Hematopoietic multipotent progenitor cell (in vitro differentiated cells): ENCODE results near the gene MYO1G. TPM values are rescaled to one million over a fixed set of nuclear protein-coding genes. Genes with fewer than 3 reads are reported as not detected.

Experiments
- DNase-seq, 3 donors: peaks; one replicate each; pipeline ENCODE4 v3.0.0-alpha.2; 2011 to 2015; ENCODE audit warnings: low read depth in 2 of 3, low spot score in 2 of 3
- total RNA-seq: library from RNA; depleted of rRNA; stranded (reverse); fragments of >200 nt; gene quantifications from one replicate; pipeline ENCODE4 v1.2.3, GENCODE V29; 2012

The MYO1G gene
- total RNA-seq, 1 donor: 150 TPM

DNA sequence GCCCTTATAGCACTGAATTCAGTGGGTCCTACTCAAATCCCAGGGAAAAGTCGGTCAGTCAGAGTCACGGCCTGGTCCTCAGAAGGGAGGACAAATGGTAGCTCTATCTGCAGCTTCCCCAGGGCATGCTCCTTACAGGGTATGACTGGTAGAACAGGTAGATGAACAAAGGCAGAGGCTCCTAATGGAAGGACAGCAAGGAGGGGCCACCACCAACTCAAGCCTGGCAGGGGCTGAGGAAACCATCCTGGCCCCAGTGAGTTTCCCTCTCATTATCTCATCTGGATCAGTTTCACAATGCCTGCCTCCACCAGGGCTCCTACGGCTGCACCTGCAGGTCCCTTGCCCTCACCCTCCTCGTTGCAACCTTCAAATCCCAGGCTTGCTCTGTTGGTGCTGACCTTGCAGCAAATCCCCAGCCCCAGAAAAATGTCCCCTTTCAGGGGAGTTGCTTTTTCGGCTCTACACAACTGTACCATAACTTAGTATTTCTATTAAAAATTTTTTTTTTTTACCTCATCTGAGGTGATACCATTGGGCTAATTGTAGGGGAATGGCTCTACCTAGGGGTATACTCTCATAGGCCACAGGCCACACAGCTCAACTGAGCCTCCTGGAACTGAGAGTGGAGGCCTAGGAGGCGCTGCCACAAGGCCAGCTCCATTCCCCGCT is 2.4 kb upstream of the MYO1G start:
- no peak for DNase-seq

DNA sequence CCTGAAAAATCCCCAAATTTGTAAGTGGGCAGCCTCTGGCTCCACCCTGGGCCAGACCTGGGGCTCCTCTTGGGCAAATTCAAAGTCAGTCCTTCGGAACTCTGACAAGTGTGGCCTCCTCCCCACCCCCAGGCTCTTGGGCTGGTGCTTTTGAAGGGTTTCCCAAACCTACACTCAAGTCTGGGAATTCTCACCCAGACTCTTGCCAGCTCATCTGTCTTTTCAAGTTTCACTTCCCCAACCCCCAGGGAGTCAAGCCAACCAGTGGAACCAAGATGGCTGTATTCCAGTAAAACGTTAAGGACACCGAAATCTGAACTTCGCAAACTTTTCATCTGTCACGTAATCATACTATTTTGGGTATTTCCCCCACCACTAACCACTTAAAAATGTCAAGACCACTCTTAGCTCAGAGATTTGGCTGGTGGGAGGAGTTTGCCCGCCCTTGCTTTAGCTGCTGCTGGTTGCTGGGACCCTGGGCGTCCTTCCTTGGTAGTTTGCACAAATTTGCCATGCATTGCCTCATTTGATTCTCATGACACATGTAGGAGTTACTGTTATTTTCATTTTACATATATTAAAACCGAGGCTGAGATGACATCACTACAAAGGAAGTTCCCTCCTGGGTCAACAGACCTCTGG is 1.7 kb upstream of the MYO1G start:
- DNase-seq: peak in 2 of 3 donors; percentile 62 to 70

DNA sequence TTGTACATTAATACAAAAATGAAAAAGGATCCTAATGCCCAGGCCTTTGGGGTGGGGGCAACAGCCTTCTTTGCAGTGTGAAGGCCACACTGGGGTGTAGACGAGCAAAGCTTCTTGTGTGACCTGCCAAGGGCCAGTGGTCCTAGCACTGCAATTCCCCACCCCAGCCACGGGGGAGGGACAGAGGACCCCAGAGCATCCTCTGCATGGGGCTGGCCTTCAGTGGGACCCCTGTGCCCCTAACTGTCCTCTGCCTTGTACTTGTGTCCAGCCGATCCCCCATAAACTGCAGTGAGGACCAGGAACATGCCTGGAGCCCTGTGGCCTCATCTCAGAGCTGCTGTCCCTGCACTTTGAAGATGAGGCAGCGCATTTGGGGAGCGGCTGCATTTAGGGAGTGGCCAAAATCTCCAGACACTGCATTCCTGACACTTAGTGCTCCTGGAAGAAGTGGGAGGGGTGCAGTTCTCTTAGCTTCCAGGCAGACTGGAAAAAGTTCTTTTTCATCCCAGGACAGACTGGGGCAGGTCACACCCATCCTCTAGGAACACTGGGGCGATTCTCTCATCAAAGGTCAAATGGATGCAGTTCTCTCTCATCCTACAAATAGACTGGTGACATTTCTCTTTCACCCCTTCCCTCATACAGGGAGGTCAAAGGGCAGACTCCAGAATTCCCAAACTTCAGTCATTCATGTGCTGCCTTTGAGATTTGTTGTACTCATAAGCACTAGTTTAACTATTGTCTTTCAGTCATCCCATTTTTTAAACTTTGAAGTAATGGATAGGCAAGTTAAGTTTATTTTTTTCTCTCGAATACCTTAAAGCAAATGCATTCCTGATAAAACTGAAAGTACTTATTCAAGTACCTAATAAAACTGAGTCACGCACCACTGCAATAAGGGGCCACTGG is 922 bp upstream of the MYO1G start:
- DNase-seq: no peak

DNA sequence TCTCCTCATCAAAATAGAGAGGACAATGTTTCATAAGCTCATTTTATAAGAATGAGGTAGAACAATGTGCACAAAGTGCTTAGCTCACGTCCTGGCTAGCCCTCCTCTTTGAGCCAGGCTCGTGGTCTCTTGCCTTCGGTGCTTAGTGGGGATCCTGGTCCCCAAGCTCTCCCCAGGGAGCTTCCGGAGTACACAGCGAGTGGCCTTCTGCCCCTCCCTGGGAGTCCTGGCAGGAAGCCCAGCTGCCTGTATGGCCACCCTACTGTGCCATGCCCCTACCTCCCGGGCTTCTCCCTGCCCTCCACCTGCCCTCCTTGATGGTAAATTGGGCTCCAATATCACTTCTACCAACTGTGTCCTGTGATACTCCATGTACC is 868 bp downstream of the MYO1G start:
- no peak for DNase-seq

DNA sequence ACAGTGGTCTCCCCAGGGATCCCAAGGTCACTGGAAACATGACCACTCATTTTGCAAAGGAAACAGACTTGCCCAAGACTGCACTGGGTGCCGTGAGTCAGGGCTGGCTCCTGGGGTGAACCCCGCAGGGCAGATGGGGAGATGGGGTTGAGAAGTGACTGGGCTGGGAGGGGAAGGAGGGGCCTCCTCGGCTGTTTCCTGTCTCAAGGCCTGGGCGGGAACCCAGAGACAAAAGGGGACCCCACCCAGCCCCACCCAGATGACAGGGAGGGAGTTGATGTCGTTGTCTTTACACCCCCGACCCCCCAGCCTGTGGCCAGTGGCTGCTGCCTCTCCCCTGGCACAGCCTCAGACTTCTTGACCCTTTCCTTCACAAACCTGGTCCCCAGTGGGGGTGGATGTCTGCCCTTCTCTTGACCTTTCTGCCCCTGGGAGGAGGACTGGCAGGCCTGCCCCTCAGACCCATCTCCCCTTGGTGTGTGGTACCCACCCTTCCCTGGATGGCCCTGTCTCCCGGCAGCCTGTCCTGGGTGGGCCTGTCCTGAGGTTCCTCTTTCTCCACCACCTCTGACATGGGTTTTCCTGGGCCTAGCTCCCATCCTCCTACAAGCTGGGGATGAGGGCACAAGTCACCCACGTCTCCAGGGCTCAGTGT is 1.4 kb downstream of the MYO1G start:
- peak in 2 of 3 donors; percentile 67 to 75 for DNase-seq

DNA sequence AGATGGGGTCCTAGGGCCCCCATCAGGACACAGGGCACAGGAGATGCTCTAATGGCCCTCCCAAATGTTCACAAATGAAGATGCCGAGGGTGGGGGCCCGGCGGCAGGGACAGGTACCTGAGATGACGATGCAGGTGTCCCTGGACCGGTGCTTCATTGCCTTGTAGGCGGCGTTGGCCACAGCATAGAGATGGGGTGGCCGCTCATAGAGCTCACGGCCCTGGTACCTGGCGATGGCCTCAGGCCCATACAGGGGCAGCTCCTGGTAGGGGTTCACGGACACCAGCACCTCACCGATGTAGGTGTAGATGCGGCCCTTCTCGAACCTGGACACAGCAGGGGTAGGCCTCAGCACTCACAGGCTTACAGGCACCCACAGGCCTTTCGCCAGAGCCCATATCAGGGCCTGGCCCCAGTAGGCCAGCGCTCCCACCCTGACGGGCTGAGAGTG is 2.0 kb downstream of the MYO1G start:
- no peak for DNase-seq

DNA sequence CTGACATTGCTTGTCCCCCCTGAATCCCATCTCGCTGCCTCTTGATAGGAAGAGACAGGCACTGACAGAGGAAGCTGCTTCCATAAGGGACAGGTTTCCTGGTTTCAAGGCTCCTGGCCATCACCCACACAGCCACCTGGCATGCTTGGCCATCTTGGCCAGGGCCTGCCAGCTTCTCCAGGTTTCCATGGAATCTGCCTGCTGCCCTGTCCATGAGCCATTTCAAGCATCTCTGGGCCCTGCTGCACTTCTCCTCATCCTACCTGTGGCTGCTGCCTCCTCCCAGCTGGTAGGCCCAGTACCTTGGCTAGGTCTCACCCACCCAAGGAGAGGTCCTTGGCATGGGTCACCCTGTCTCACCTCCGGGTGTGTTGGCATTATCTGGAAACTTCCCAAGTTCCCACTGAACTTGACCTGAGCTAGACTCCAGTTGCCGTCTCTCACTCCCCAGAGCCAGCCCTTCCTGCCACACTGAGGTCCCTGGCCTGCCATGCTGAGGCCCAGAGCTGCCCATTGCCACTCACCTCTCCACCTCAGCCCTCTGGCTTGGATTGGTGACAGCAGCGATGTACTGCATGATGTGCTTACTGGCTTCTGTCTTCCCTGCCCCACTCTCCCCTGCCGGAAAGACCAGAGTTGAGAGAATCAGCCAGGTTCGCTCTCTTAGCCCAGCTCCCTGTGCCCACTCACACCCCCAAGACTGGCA is 2.6 kb downstream of the MYO1G start:
- DNase-seq: no peak

DNA sequence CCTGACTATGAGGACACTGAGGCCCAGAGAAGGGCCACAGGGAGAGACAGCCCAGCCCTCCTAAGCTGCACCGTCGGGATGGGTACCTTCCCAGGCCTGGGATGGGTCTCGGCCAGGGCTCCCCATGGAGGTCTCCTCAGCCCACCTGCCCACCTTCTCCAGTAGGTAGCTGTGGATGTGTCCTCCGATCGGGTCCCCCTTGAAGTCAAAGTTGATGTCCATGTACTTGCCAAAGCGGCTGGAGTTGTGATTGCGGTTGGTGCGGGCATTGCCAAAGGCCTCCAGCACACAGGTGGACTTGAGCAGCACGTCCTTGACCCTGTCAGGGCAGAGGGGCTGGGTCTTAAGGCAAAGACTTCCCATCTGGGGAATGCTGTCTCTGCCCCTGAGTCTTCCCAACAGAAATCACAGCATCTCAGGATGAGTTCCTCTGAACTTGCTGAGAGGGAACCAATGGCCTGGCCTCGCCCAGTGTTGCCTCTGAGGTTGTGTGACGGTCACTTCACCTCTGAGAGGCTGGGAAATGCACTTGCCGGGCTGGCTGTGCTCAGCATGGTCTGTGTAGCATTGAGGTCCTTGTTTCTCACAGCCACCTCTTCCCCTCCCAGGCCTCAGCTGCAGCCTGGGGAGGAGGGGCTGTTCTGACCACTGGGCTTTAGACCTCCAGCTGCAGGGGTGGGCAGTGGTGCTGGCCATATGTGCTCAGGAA is 3.3 kb downstream of the MYO1G start:
- no peak for DNase-seq

DNA sequence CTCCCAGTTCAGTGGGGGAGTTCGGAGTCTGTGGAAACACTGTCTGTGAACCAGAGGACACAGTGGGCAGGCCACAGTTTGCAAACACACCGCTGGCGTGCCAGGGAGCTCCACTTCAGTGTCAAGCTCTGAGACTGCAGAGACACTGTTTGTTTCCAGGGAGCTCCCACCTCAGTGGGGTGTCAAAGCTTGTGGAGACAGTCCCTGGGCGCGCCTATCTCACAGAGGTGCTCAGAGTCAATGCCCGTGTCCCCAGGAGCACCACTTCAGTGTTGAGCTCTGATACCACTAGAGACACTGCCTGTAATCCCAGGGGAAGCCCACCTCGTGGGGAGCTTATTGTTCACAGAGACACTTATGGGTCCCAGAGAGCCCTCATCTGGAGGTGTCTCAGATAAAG is 4.3 kb downstream of the MYO1G start:
- DNase-seq: no peak

DNA sequence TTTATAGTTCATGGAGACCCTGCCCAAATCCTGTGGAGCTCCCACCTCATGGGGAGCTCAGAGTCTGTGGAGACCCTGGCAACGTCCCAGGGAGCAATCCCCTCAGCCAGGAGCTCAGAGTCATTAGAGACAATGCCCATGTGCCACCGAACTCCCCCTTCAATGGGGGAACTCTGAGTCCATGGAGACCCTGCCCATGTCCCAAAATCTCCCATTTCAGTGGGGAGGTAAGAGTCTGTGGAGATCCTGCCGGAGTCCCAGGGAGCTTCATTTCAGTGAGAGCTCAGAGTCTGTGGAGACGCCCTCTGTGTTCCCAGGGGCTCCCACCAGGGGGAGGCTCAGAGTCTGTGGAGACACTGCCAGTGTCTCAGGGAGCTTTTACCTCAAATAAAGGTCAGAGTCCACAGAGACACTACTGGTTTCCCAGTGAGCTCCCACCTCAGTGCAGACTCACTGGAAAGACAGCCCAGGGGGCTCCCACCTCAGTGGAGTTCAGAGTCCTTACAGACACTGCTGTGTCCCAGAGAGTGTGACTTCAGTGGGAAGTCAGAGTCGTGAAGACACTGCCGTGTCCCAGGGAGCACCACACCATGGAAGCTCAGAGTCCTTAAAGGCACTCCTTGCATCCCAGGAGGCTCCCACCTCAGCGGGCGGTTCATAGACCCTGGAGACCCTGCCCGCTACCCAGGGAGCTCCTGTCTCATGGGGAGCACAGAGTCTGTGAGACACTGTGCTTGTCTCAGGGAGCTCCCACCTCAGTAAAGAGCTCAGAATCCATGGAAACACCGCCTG is 5.0 kb downstream of the MYO1G start:
- peak in 2 of 3 donors; percentile 40 to 66 for DNase-seq

DNA sequence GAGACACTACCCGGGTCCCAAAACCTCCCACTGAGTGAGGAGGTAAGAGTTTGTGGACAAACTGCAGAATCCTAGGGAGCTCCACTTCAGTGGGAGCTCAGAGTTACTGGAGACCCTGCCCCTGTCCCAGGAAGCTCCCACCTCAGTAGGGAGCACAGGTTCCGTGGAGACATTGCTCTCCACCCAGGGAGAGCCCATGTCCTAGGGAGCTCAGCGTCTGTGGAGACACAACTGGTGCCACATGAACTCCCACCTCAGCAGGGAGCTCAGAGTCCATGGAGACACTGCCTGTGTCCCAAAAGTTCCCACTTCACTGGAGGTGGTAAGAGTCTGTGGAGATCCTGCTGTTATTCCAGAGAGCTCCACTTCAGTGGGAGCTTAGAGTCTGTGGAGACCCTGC is 6.3 kb downstream of the MYO1G start:
- no peak for DNase-seq

DNA sequence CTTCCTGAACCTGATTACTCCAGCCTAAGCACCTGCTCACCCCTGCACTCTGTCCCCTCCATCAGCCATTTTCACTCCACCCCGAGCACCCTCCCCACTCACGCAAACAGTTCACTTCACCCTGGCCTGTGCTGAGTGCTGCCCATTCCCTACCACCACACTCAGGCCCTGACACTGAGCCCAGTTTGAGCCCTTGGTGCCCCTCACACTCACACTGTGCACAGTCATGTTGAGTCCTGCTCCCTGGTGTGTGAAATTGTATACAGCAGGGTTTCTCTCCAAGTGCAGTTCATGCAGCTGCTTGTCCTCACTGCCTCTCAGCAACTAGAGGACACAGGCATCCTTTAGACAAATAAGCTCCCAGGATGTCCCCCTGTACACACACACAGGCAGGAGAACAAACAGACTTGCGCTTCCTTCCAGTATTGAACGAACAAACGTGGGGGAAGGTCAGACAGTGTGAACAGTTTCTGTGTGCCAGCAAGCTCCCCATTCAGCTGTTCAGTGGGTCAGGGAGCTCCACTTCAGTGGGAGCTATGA is 6.8 kb downstream of the MYO1G start:
- no peak for DNase-seq

DNA sequence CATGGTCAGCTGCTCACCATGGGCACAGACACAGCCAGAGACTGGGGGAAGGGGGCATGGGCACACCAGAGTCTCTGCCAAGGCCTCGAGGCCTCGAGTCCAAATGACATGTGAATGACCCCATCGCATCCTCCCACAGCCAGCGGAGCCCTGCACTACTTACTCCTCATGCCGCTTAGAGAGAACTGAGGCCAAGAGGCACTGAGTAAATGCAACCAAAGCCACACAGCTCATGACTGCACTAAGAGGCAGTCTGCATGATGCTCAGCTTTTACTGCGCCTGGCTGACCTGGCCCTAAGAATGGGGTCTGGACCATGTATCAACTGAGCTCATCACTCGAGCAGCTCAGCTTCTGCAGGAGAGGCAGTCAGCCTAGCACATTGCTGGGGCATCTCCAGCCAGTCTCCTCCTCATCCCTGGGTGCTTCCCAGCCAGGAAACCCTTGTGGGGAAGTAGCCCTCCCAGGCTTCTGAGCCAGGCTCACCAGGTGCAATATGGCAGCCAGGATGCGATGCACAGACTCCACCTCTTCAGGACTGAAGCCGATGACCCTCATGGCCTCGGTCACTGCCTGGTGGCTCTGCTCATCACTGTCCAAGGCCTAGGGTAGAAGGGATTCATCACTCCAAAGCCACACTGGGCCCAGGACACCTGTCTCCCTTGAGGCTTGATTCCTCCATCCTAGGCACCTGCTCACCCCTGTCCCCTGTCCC is 7.5 kb downstream of the MYO1G start:
- no peak for DNase-seq

DNA sequence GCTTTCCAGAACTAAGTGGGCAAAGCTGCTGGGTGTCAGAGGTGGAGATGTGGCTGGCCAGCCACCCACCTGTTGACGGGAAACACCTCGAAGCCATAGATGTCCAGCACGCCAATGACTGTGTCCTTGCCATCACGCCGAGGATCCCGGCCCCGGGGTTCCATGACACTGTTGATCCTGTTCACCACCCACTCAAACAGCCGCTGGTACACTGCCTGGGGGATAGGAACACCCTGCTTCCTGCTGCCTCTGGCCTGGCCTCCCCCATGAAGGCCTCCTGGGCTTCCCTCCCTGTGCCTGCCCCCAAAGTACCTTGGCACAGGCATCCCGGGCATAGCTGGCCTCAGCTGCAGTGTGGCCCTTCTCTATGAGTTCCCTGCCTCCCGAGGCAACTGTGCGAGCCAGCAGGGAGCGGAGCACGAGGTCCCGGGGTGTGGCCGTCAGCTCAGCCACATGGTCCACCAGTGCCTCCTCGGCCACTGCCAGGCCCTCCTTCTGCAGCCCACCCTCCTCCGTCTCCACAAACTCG is 8.2 kb downstream of the MYO1G start:
- DNase-seq: no peak

DNA sequence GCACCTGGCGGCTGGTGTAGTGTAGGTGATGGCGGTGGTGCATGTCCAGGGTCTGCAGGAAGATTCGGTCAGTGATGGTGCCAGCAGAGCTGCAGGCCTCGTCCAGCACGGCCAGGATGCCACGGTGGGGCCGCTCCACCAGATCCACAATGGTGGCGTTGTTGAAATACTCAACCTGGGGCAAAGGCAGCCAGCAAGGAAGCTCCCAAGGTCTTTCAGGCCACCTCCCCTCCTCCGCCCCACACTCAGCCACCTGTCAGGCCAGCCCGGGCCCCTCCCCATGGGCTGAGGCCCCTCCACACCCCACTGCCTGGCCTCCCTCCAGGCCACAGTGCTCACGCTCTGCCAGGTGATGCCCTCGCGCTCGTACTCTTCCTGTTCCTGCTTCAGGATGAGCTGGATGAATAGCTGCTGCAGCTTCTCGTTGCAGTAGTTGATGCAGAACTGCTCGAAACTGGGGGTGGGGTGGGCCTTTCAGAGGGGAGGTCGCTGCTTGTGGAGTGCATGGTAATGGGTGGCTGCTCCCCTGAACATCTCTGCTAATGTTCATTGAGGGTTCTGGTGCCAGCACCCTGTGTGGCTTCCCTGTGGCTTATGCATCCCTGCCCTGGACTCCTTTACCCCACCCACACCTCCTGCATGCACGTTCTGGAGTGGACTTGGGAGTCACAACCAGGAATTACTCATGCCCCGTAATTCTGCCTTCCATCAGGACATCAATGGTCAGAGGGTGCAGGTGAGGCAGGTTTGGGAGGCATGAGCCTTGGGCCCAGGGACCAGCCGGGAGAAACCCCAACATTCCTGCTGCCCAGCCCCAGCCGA is 8.9 kb downstream of the MYO1G start:
- no peak for DNase-seq

DNA sequence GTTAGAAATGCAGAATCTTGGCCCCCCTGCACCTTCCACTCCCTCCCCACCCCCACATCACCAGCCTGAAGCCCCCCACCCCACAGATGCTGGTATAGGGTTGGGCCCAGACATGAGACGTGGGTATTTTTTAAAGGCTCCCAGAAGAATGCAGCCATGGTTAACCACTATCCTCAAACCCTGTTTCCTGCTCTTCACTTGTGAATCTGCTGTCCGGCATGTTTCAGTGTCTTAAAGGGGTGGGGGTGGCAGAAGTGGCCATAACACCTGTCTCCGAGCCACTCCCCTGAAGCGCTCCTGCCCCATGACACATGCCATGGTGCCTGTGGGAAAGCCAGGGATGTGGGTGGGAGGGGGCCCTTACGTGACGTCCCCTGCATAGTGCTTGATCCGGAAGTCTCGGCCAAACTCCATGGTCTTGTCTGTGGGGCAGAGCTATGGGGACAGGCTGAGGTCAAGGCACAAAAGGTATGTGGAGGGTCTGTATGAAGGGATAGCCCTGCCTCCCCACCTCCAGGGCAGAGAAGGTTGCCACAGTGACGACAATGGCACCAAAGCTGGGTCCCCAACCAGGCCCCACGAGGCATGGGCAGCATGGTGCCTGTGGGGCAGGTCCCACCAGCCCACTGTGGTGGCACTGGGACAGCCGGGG is 9.6 kb downstream of the MYO1G start:
- DNase-seq: no peak
